GM12878 (cell line): Measurements from ENCODE around the gene TTC9B.

Experiments
- BMI1 ChIP-seq: fragments of 450-650 bp; IDR thresholded peaks from 2 replicates; pipeline ENCODE4 v1.6.1; 2016; ENCODE audit warnings: mild to moderate bottlenecking, moderate library complexity, borderline replicate concordance
- CBX5 ChIP-seq: sonication (generic); IDR thresholded peaks from 2 replicates; pipeline ENCODE4 v1.6.1; 2016; ENCODE audit warnings: low read depth, moderate library complexity, mild to moderate bottlenecking, inconsistent platforms
- CTCF ChIP-seq, 3 experiments: IDR thresholded peaks in 2 of 3; conservative IDR thresholded peaks in 1 of 3; 2 replicates each; pipeline ENCODE4 v1.5.1; 2011; ENCODE audit warnings: low read depth in 3 of 3, low read length in 3 of 3, mild to moderate bottlenecking in 3 of 3, control low read depth in 2 of 3, moderate library complexity in 2 of 3, inconsistent platforms in 1 of 3, mixed read lengths in 1 of 3; ENCODE audit not compliant: control insufficient read depth in 2 of 3, insufficient read depth in 1 of 3; ENCODE audit errors: extremely low read depth in 1 of 3
- E2F4 ChIP-seq: IDR thresholded peaks from 2 replicates; pipeline ENCODE4 v1.6.1; 2012; ENCODE audit warnings: low read depth, low read length, improper control_type of control experiment
- EP300 ChIP-seq, 2 experiments: fragments of 150-350 bp in 1 of 2; IDR thresholded peaks; 2 replicates each; pipeline ENCODE4 v1.6.1; 2011 to 2012; ENCODE audit warnings: low read depth in 2 of 2, low read length in 2 of 2, borderline replicate concordance in 1 of 2, improper control_type of control experiment in 1 of 2, inconsistent platforms in 1 of 2; ENCODE audit not compliant: control insufficient read depth in 1 of 2
- NKRF ChIP-seq: fragments of 450-650 bp; conservative IDR thresholded peaks from 2 replicates; pipeline ENCODE4 v1.6.1; 2017; ENCODE audit warnings: mild to moderate bottlenecking, moderate library complexity
- TBL1XR1 ChIP-seq: IDR thresholded peaks from 2 replicates; pipeline ENCODE4 v1.6.1; 2012; ENCODE audit warnings: low read depth, low read length, improper control_type of control experiment
- TF ChIP-seq, protein P1 (sequence below): fragments of 450-650 bp; IDR thresholded peaks from 2 replicates; pipeline ENCODE4 v1.6.1; 2018; ENCODE audit warnings: borderline replicate concordance, mild to moderate bottlenecking; ENCODE audit not compliant: partially characterized antibody

- no peak for TF ChIP-seq CTCF (IDR thresholded peaks at IDR 0.05 in 2 of 3, conservative IDR thresholded peaks at IDR 0.05 in 1 of 3; ENCODE audit: control insufficient read depth in 2 of 3, extremely low read depth in 1 of 3, insufficient read depth in 1 of 3, low read depth in 3 of 3, low read length in 3 of 3)
- TF ChIP-seq CBX5, result no peak
- no peak for TF ChIP-seq EP300 (IDR thresholded peaks at IDR 0.05; ENCODE audit: borderline replicate concordance in 1 of 2, control insufficient read depth in 1 of 2, low read depth in 2 of 2, low read length in 2 of 2)
- TF ChIP-seq E2F4, result no peak
- no peak for TF ChIP-seq BMI1
- TF ChIP-seq TBL1XR1, result no peak
- TF ChIP-seq, protein P1, sequence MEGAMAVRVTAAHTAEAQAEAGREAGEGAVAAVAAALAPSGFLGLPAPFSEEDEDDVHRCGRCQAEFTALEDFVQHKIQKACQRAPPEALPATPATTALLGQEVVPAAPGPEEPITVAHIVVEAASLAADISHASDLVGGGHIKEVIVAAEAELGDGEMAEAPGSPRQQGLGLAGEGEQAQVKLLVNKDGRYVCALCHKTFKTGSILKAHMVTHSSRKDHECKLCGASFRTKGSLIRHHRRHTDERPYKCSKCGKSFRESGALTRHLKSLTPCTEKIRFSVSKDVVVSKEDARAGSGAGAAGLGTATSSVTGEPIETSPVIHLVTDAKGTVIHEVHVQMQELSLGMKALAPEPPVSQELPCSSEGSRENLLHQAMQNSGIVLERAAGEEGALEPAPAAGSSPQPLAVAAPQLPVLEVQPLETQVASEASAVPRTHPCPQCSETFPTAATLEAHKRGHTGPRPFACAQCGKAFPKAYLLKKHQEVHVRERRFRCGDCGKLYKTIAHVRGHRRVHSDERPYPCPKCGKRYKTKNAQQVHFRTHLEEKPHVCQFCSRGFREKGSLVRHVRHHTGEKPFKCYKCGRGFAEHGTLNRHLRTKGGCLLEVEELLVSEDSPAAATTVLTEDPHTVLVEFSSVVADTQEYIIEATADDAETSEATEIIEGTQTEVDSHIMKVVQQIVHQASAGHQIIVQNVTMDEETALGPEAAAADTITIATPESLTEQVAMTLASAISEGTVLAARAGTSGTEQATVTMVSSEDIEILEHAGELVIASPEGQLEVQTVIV, result no peak
- TF ChIP-seq NKRF, result no peak
Observed at GRCh38 chr19:40265055-40265762, 47.0 kb upstream of the TTC9B start.
